ENCODE measurements around the gene ACOT7. TPM values are rescaled to one million over a fixed set of nuclear protein-coding genes. Genes with fewer than 3 reads are reported as not detected.
A peak's percentile ranks its signal among the peaks of the same experiment; 100 is the strongest.

ACOT7 gene
- total and polyA plus RNA-seq, 2 of the 13 experiments (the other 11 are each of a cell fraction or from before 2014, with no cell fraction given), result 33.0 to 55.8 TPM

DNA sequence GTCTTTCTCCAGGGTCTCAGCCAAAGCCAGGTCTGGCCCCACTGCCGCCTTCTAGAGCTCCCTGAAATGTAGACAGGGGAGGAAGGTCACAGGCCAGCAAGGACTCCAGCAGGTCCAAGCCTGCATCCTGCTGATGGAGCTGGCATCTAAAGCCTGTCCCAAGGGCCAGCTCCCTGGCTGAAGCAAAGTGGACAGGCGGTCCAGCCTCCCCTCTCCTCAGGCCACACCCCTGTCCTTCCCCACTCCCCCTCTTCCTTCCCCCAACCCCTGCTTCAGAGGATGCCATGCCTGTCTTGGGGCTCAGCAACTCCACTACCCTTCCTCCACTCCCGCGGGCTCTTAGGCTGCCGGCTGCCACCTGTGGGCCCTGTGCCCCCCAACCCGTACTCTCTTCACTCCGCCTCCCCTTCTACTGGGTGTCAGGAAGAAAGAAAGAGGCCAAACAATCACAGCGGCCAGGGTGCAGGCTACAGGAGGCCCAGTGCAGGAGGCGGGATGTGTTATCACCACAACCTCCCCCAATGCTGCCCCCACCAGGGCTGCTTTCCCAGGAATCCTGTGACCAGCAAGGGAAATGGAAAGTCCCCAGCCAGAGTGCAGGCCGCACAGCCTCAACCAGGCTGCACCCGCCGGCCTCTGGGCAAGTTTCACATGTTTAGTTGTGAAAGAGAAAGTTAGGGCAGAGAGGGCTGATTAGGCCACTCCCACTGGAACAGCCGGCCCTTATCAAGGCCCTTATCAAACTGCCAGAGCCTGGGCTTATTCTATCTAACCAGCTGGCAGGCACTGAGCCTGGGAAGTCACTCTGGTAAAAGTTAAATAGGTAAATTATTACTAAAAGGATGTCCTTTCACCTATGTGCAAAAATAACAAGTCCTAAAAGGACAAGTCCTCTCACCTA, 34.1 kb downstream of the ACOT7 start (continued):
- TF ChIP-seq, protein P1, sequence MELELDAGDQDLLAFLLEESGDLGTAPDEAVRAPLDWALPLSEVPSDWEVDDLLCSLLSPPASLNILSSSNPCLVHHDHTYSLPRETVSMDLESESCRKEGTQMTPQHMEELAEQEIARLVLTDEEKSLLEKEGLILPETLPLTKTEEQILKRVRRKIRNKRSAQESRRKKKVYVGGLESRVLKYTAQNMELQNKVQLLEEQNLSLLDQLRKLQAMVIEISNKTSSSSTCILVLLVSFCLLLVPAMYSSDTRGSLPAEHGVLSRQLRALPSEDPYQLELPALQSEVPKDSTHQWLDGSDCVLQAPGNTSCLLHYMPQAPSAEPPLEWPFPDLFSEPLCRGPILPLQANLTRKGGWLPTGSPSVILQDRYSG (CRISPR knock-in tag; IDR thresholded peaks at IDR 0.05), result no peak
- TF ChIP-seq, protein P2, sequence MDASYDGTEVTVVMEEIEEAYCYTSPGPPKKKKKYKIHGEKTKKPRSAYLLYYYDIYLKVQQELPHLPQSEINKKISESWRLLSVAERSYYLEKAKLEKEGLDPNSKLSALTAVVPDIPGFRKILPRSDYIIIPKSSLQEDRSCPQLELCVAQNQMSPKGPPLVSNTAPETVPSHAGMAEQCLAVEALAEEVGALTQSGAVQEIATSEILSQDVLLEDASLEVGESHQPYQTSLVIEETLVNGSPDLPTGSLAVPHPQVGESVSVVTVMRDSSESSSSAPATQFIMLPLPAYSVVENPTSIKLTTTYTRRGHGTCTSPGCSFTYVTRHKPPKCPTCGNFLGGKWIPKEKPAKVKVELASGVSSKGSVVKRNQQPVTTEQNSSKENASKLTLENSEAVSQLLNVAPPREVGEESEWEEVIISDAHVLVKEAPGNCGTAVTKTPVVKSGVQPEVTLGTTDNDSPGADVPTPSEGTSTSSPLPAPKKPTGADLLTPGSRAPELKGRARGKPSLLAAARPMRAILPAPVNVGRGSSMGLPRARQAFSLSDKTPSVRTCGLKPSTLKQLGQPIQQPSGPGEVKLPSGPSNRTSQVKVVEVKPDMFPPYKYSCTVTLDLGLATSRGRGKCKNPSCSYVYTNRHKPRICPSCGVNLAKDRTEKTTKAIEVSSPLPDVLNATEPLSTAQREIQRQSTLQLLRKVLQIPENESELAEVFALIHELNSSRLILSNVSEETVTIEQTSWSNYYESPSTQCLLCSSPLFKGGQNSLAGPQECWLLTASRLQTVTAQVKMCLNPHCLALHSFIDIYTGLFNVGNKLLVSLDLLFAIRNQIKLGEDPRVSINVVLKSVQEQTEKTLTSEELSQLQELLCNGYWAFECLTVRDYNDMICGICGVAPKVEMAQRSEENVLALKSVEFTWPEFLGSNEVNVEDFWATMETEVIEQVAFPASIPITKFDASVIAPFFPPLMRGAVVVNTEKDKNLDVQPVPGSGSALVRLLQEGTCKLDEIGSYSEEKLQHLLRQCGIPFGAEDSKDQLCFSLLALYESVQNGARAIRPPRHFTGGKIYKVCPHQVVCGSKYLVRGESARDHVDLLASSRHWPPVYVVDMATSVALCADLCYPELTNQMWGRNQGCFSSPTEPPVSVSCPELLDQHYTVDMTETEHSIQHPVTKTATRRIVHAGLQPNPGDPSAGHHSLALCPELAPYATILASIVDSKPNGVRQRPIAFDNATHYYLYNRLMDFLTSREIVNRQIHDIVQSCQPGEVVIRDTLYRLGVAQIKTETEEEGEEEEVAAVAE (CRISPR knock-in tag; IDR thresholded peaks at IDR 0.05; ENCODE audit: borderline replicate concordance), result no peak
- TF ChIP-seq, protein P3, sequence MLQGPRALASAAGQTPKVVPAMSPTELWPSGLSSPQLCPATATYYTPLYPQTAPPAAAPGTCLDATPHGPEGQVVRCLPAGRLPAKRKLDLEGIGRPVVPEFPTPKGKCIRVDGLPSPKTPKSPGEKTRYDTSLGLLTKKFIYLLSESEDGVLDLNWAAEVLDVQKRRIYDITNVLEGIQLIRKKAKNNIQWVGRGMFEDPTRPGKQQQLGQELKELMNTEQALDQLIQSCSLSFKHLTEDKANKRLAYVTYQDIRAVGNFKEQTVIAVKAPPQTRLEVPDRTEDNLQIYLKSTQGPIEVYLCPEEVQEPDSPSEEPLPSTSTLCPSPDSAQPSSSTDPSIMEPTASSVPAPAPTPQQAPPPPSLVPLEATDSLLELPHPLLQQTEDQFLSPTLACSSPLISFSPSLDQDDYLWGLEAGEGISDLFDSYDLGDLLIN (CRISPR knock-in tag; IDR thresholded peaks at IDR 0.05; ENCODE audit: borderline replicate concordance), result no peak
- no peak for TF ChIP-seq ZNF441 (CRISPR knock-in tag; IDR thresholded peaks at IDR 0.05; ENCODE audit: borderline replicate concordance)
- TF ChIP-seq ATF1 (CRISPR knock-in tag; IDR thresholded peaks at IDR 0.05), result no peak
- no peak for TF ChIP-seq RFX5 (IDR thresholded peaks at IDR 0.05; ENCODE audit: low read depth, low read length)
- no peak for TF ChIP-seq ZNF326 (CRISPR knock-in tag; IDR thresholded peaks at IDR 0.05; ENCODE audit: borderline replicate concordance)
- no peak for TF ChIP-seq CENPT (CRISPR knock-in tag; IDR thresholded peaks at IDR 0.05; ENCODE audit: low read depth)
- TF ChIP-seq, protein P4, sequence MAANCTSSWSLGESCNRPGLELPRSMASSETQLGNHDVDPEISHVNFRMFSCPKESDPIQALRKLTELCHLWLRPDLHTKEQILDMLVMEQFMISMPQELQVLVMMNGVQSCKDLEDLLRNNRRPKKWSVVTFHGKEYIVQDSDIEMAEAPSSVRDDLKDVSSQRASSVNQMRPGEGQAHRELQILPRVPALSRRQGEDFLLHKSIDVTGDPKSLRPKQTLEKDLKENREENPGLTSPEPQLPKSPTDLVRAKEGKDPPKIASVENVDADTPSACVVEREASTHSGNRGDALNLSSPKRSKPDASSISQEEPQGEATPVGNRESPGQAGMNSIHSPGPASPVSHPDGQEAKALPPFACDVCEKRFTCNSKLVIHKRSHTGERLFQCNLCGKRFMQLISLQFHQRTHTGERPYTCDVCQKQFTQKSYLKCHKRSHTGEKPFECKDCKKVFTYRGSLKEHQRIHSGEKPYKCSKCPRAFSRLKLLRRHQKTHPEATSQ (CRISPR knock-in tag; IDR thresholded peaks at IDR 0.05; ENCODE audit: borderline replicate concordance), result no peak
- TF ChIP-seq ZNF274 (CRISPR knock-in tag; IDR thresholded peaks at IDR 0.05), result 0 out of 2 replicates have a peak, but pooled peaks have one; percentile 9
- peak; percentile 31; the same call in 1 of the 2 replicates for TF ChIP-seq RXRA (CRISPR knock-in tag; IDR thresholded peaks at IDR 0.05)
- no peak for TF ChIP-seq ZNF703 (CRISPR knock-in tag; IDR thresholded peaks at IDR 0.05; ENCODE audit: borderline replicate concordance)
- TF ChIP-seq, protein P5, sequence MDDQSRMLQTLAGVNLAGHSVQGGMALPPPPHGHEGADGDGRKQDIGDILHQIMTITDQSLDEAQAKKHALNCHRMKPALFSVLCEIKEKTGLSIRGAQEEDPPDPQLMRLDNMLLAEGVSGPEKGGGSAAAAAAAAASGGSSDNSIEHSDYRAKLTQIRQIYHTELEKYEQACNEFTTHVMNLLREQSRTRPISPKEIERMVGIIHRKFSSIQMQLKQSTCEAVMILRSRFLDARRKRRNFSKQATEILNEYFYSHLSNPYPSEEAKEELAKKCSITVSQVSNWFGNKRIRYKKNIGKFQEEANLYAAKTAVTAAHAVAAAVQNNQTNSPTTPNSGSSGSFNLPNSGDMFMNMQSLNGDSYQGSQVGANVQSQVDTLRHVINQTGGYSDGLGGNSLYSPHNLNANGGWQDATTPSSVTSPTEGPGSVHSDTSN (CRISPR knock-in tag; IDR thresholded peaks at IDR 0.05; ENCODE audit: borderline replicate concordance), result no peak
- TF ChIP-seq NAIF1 (CRISPR knock-in tag; IDR thresholded peaks at IDR 0.05; ENCODE audit: borderline replicate concordance), result no peak
- no peak for TF ChIP-seq MTF1 (CRISPR knock-in tag; IDR thresholded peaks at IDR 0.05)
- no peak for TF ChIP-seq STAG1 (CRISPR knock-in tag; IDR thresholded peaks at IDR 0.05)
- no peak for TF ChIP-seq BHLHE40 (IDR thresholded peaks at IDR 0.05; ENCODE audit: low read length)
- TF ChIP-seq, protein P6, sequence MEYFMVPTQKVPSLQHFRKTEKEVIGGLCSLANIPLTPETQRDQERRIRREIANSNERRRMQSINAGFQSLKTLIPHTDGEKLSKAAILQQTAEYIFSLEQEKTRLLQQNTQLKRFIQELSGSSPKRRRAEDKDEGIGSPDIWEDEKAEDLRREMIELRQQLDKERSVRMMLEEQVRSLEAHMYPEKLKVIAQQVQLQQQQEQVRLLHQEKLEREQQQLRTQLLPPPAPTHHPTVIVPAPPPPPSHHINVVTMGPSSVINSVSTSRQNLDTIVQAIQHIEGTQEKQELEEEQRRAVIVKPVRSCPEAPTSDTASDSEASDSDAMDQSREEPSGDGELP (IDR thresholded peaks at IDR 0.05; ENCODE audit: borderline replicate concordance, low read depth), result peak; percentile 78
- 0 out of 2 replicates have a peak, but pooled peaks have one; percentile 39 for TF ChIP-seq KDM6A (CRISPR knock-in tag; IDR thresholded peaks at IDR 0.05; ENCODE audit: low read depth)

Data from HepG2 (cell line).